ENCODE measurements around the gene NLRP11.

NLRP11 gene

DNA sequence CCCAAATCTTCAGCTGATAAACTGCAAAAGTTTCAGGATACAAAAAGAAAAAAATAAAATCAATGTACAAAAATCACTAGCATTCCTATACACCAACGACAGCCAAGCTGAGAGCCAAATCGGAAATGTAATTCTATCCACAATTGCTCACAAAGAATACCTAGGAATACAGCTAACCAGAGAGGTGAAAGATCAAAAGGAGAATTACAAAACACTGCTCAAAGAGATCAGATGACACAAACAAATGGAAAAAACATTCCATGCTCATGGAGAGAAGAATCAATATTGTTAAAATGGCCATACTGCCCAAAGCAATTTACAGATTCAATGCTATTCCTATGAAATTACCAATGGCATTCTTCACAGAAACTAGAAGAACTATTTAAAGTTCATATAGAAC, 29.5 kb downstream of the NLRP11 start:
- no peak overlapping the region for H3K27ac ChIP-seq (replicated peaks)
- H3K4me3 ChIP-seq (replicated peaks; ENCODE audit: insufficient read depth, low read length) = no peak overlapping the region
- TF ChIP-seq, protein P1, sequence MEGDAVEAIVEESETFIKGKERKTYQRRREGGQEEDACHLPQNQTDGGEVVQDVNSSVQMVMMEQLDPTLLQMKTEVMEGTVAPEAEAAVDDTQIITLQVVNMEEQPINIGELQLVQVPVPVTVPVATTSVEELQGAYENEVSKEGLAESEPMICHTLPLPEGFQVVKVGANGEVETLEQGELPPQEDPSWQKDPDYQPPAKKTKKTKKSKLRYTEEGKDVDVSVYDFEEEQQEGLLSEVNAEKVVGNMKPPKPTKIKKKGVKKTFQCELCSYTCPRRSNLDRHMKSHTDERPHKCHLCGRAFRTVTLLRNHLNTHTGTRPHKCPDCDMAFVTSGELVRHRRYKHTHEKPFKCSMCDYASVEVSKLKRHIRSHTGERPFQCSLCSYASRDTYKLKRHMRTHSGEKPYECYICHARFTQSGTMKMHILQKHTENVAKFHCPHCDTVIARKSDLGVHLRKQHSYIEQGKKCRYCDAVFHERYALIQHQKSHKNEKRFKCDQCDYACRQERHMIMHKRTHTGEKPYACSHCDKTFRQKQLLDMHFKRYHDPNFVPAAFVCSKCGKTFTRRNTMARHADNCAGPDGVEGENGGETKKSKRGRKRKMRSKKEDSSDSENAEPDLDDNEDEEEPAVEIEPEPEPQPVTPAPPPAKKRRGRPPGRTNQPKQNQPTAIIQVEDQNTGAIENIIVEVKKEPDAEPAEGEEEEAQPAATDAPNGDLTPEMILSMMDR (IDR thresholded peaks at IDR 0.05; ENCODE audit: insufficient read depth, low read length) = no peak
- no peak for TF ChIP-seq SPI1 (IDR thresholded peaks at IDR 0.05; ENCODE audit: borderline replicate concordance, low read depth)
- TF ChIP-seq REST (IDR thresholded peaks at IDR 0.05; ENCODE audit: insufficient replicate concordance, low read depth) = no peak
- TF ChIP-seq GABPA (IDR thresholded peaks at IDR 0.05; ENCODE audit: low read depth) = no peak
- no peak for TF ChIP-seq POLR2AphosphoS5 (IDR thresholded peaks at IDR 0.05; ENCODE audit: low read depth)
- no peak for DNase-seq (ENCODE audit: low read depth in 1 of 2, low spot score in 1 of 2)
- H3K27me3 ChIP-seq (ENCODE audit: insufficient read depth, poor library complexity, severe bottlenecking) = no peaks in the 10 kb centered on the region

DNA sequence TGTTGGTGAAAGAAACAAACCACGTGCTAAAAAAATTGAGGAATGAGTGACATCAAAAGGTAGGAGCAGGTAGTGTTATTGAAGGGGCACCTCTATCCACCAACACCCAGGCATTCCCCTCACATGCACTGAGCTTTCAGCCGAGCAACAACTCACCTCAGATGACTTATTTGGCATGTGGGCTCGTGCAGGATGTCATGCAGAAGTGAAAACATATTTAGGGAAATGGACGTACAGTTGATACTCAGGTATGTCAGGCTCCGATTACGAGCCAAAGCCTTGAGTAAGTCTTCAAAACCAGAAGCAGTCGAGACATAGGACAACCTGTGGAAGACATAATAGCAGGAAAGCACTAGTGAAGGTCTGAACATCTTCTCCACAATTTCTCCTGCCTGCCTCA, 30.4 kb downstream of the NLRP11 start:
- no peaks in the 10 kb centered on the region for H3K27me3 ChIP-seq (ENCODE audit: insufficient read depth, poor library complexity, severe bottlenecking)
- TF ChIP-seq POLR2AphosphoS5 (IDR thresholded peaks at IDR 0.05; ENCODE audit: low read depth) (no peak), REST (IDR thresholded peaks at IDR 0.05; ENCODE audit: insufficient replicate concordance, low read depth) (no peak), SPI1 (IDR thresholded peaks at IDR 0.05; ENCODE audit: borderline replicate concordance, low read depth) (no peak), GABPA (IDR thresholded peaks at IDR 0.05; ENCODE audit: low read depth) (no peak)
- H3K27ac ChIP-seq (replicated peaks) = no peak overlapping the region
- no peak overlapping the region for H3K4me3 ChIP-seq (replicated peaks; ENCODE audit: insufficient read depth, low read length)
- no peak for DNase-seq (ENCODE audit: low read depth in 1 of 2, low spot score in 1 of 2)

DNA sequence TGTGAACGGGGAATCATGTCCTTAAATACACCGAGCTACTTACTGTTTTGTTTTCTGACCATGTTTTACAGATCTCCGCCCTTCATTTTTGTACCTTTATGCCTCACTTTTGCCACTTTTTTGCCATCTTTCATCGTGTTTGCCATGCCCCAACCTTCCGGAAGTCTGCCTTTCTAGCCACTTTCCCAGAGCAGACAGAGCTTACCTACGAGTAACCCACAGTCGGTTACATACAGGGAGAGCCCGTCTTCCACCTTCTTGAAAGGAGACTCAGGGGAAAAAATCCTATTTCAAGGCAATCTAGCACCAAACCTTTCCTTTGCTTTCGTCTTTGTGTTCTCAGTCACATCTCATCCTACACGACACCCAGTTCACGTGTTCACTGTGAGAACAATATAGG, 36.8 kb downstream of the NLRP11 start:
- no peaks in the 10 kb centered on the region for H3K27me3 ChIP-seq (ENCODE audit: insufficient read depth, poor library complexity, severe bottlenecking)
- H3K27ac ChIP-seq (replicated peaks) = no peak overlapping the region
- no peak overlapping the region for H3K4me3 ChIP-seq (replicated peaks; ENCODE audit: insufficient read depth, low read length)
- TF ChIP-seq GABPA (IDR thresholded peaks at IDR 0.05; ENCODE audit: low read depth) (no peak), POLR2AphosphoS5 (IDR thresholded peaks at IDR 0.05; ENCODE audit: low read depth) (no peak), REST (IDR thresholded peaks at IDR 0.05; ENCODE audit: insufficient replicate concordance, low read depth) (no peak), SPI1 (IDR thresholded peaks at IDR 0.05; ENCODE audit: borderline replicate concordance, low read depth) (no peak)
- TF ChIP-seq, protein P1 (IDR thresholded peaks at IDR 0.05; ENCODE audit: insufficient read depth, low read length) = no peak
- no peak for DNase-seq (ENCODE audit: low read depth in 1 of 2, low spot score in 1 of 2)

Measured in HL-60 (cell line).